Transverse colon (tissue), 4 donors: ENCODE results near the gene CCL11. TPM values are rescaled to one million over a fixed set of nuclear protein-coding genes. Genes with fewer than 3 reads are reported as not detected.

Experiments used
- DNase-seq: peaks from one replicate; pipeline ENCODE4 v3.0.0-alpha.2; 2019
- H3K27ac ChIP-seq, 4 donors: fragments of 200-600 bp; sonication (generic); 2 replicates each; pipeline ENCODE4 v1.5.1; 2016 to 2018; ENCODE audit warnings: inconsistent platforms in 4 of 4
- H3K27me3 ChIP-seq: fragments of 200-600 bp; sonication (generic); 2 replicates; pipeline ENCODE4 v1.5.1; 2017; ENCODE audit warnings: inconsistent platforms
- H3K36me3 ChIP-seq, 4 donors: fragments of 200-600 bp; sonication (generic); 2 replicates each; pipeline ENCODE4 v1.5.1; 2017 to 2019; ENCODE audit warnings: inconsistent platforms in 4 of 4
- H3K4me1 ChIP-seq, 4 donors: fragments of 200-600 bp; sonication (generic); 2 replicates each; pipeline ENCODE4 v1.5.1; 2017 to 2020; ENCODE audit warnings: inconsistent platforms in 4 of 4
- H3K4me3 ChIP-seq, 4 donors: fragments of 200-600 bp; sonication (generic); 1 replicate in 1 of 4; 2 replicates in 3 of 4; pipeline versions ENCODE4 v1.5.1 to v1.6.1; 2017 to 2019; ENCODE audit warnings: inconsistent platforms in 4 of 4
- H3K9me3 ChIP-seq, 2 donors: fragments of 200-600 bp; sonication (generic); 2 replicates each; pipeline ENCODE4 v1.5.1; 2017 to 2019; ENCODE audit warnings: inconsistent platforms in 2 of 2
- CTCF ChIP-seq, 5 experiments: fragments of 200-600 bp in 3 of 5; fragments of 450-650 bp in 2 of 5; sonication (generic) in 3 of 5; IDR thresholded peaks; 1 replicate in 2 of 5; 2 replicates in 3 of 5; pipeline ENCODE4 v1.5.1; 2016 to 2017; ENCODE audit warnings: antibody characterized with exemption in 5 of 5, inconsistent platforms in 3 of 5, mild to moderate bottlenecking in 2 of 5, moderate library complexity in 1 of 5
- EP300 ChIP-seq: sonication (generic); formaldehyde crosslinking; IDR thresholded peaks from one replicate; pipeline ENCODE4 v1.6.1; 2017; ENCODE audit warnings: antibody characterized with exemption, low read depth
- POLR2A ChIP-seq: fragments of 450-650 bp; IDR thresholded peaks from one replicate; pipeline ENCODE4 v1.6.1; 2016; ENCODE audit warnings: antibody characterized with exemption, mild to moderate bottlenecking, moderate library complexity
- POLR2AphosphoS5 ChIP-seq, 3 donors: sonication (generic); formaldehyde crosslinking; IDR thresholded peaks; one replicate each; pipeline ENCODE4 v1.6.1; 2016; ENCODE audit warnings: antibody characterized with exemption in 3 of 3
- WGBS, 2 donors: methylation state at CpG; one replicate each; pipeline ENCODE4 v1.1.5; 2018; ENCODE audit warnings: low coverage in 1 of 2; 5-methylcytosine and 5-hydroxymethylcytosine counted together
- in situ Hi-C, 4 donors: fragments of 200-750 bp; cut with MboI; loops; one replicate each; pipeline versions ENCODE4 v1.15.0 to v1.15.1; 2017; ENCODE audit warnings: low sequenced_read_pairs in 3 of 4, low pct_ligation_motif_present in 1 of 4, low pct_unique_long_range_greater_than_20kb in 1 of 4
- intact Hi-C: fragments of 100-400 bp; cut with DNase I; formaldehyde crosslinking; loops from one replicate; pipeline ENCODE4 v1.15.1; 2023; ENCODE audit warnings: low total_unique reads
- total RNA-seq, 4 donors: library from RNA; depleted of rRNA; stranded (reverse); fragments of >200 nt; gene quantifications; one replicate each; pipeline ENCODE4 v1.1.0, GENCODE V29; 2016

Gene CCL11
- total RNA-seq = 10 to 100 TPM in 1 of 4 donors, 1 to 10 TPM in 3; 3.0 to 10.5 (median 5.8) TPM

- no peaks in the 10 kb centered on the region for H3K36me3 ChIP-seq
- H3K4me1 ChIP-seq = no peaks in the 10 kb centered on the region
- intact Hi-C loops (loop anchor here (5.0 kb wide), 1 partner anchor 1247 kb away; no protein-coding TSS in a partner anchor), in situ Hi-C loops (no loop called here)
- TF ChIP-seq POLR2AphosphoS5 (IDR thresholded peaks at IDR 0.05) = peak in 1 of 3 donors; percentile 42
- TF ChIP-seq EP300 = no peak
- no peaks in the 10 kb centered on the region for H3K9me3 ChIP-seq
- DNase-seq = no peak
- H3K27ac ChIP-seq = peak within 1 kb of the TSS in 2 of 4 donors; percentile 17 to 34
- H3K4me3 ChIP-seq = no peak within 1 kb of the TSS
- 55 to 89% methylated on average over 1 to 4 of the region's 4 CpGs for WGBS, 2 donors
- no peaks in the 10 kb centered on the region for H3K27me3 ChIP-seq
These were observed at the start of gene CCL11 for GRCh38 chr17:34285286-34285792. Gene CCL11 (plus strand): TSS chr17:34285742. CDS start chr17:34285809, 67 bp downstream.

GRCh38 chr17:34236281-34236892, 49.2 kb upstream of the CCL11 start:
- 33 to 64% methylated on average over 1 to 6 of the region's 6 CpGs for WGBS, 2 donors
- intact Hi-C loops = no loop called here
- TF ChIP-seq POLR2A (no peak), EP300 (no peak), POLR2AphosphoS5 (IDR thresholded peaks at IDR 0.05) (no peak), CTCF (IDR thresholded peaks at IDR 0.05) (no peak)

GRCh38 chr17:34237458-34237857, 48.1 kb upstream of the CCL11 start:
- DNase-seq = no peak
- in situ Hi-C loops (no loop called here), intact Hi-C loops (no loop called here)
- Histone ChIP-seq H3K4me3 (no peak overlapping the region), H3K27ac (no peak overlapping the region), H3K9me3 (no peaks in the 10 kb centered on the region), H3K4me1 (peaks cover 0 to 46% (median 13%) of the 10 kb centered on the region in 4 donors), H3K36me3 (no peaks in the 10 kb centered on the region), H3K27me3 (no peaks in the 10 kb centered on the region)
- WGBS, 2 donors = 83 to 84% methylated on average over 1 to 3 of the region's 3 CpGs
- TF ChIP-seq CTCF (IDR thresholded peaks at IDR 0.05) (no peak), POLR2A (no peak), POLR2AphosphoS5 (IDR thresholded peaks at IDR 0.05) (no peak), EP300 (no peak)

More at GRCh38 chr17:34236281-34236892, 49.2 kb upstream of the CCL11 start:
- DNase-seq = no peak
- no peaks in the 10 kb centered on the region for H3K36me3 ChIP-seq
- peaks cover 0 to 37% (median 13%) of the 10 kb centered on the region in 4 donors for H3K4me1 ChIP-seq
- H3K9me3 ChIP-seq = no peaks in the 10 kb centered on the region
- no peak overlapping the region for H3K4me3 ChIP-seq
- in situ Hi-C loops = no loop called here
- no peaks in the 10 kb centered on the region for H3K27me3 ChIP-seq
- peak overlapping the region; percentile 17 to 49 (median 38) for H3K27ac ChIP-seq

GRCh38 chr17:34241062-34241461, 44.5 kb upstream of the CCL11 start:
- intact Hi-C loops = no loop called here
- no peak overlapping the region for H3K4me3 ChIP-seq
- peak; percentile 33 for DNase-seq
- TF ChIP-seq CTCF (IDR thresholded peaks at IDR 0.05) = no peak
- TF ChIP-seq EP300 = no peak
- no peak for TF ChIP-seq POLR2A
- no peak for TF ChIP-seq POLR2AphosphoS5 (IDR thresholded peaks at IDR 0.05)
- no peaks in the 10 kb centered on the region for H3K9me3 ChIP-seq
- no peaks in the 10 kb centered on the region for H3K36me3 ChIP-seq
- H3K4me1 ChIP-seq = peaks cover 0 to 44% (median under 1%) of the 10 kb centered on the region in 4 donors
- in situ Hi-C loops = no loop called here
- 12 to 25% methylated on average over 3 to 4 of the region's 4 CpGs for WGBS, 2 donors
- peak overlapping the region; percentile 1 to 42 (median 22) for H3K27ac ChIP-seq
- no peaks in the 10 kb centered on the region for H3K27me3 ChIP-seq
